H9 (cell line): ENCODE data around the gene RABEP1. TPM values are rescaled to one million over a fixed set of nuclear protein-coding genes. Genes with fewer than 3 reads are reported as not detected.
A peak's percentile ranks its signal among the peaks of the same experiment; 100 is the strongest.

ENCODE experiments used
- DNase-seq: peaks from one replicate; pipeline ENCODE4 v3.0.0-alpha.2; 2017
- H2AFZ ChIP-seq: one replicate; pipeline ENCODE4 v1.6.1; 2013; ENCODE audit warnings: mild to moderate bottlenecking, low read length, control low read depth, moderate library complexity
- H2AK5ac ChIP-seq: 2 replicates; pipeline ENCODE4 v1.6.1; 2013; ENCODE audit warnings: low read length, control low read depth, mixed read lengths; ENCODE audit not compliant: insufficient read length
- H2BK120ac ChIP-seq: one replicate; pipeline ENCODE4 v1.6.1; 2013; ENCODE audit warnings: low read depth, mild to moderate bottlenecking, low read length, control low read depth, inconsistent platforms; ENCODE audit not compliant: poor library complexity, severe bottlenecking
- H2BK12ac ChIP-seq: 2 replicates; pipeline ENCODE4 v1.6.1; 2013; ENCODE audit warnings: low read length, control low read depth, mixed read lengths, low read depth; ENCODE audit not compliant: insufficient read length
- H2BK15ac ChIP-seq: 2 replicates; pipeline ENCODE4 v1.6.1; 2013; ENCODE audit warnings: low read depth, low read length, control low read depth
- H2BK20ac ChIP-seq: one replicate; pipeline ENCODE4 v1.6.1; 2013; ENCODE audit warnings: low read depth, mild to moderate bottlenecking, low read length, control low read depth, inconsistent platforms; ENCODE audit not compliant: poor library complexity, severe bottlenecking
- H2BK5ac ChIP-seq: 2 replicates; pipeline ENCODE4 v1.6.1; 2013; ENCODE audit warnings: low read length, control low read depth, mixed read lengths; ENCODE audit not compliant: insufficient read length
- H3K14ac ChIP-seq: 2 replicates; pipeline ENCODE4 v1.6.1; 2013; ENCODE audit warnings: low read length, control low read depth; ENCODE audit not compliant: insufficient read depth
- H3K18ac ChIP-seq: 2 replicates; pipeline ENCODE4 v1.6.1; 2013; ENCODE audit warnings: low read depth, mild to moderate bottlenecking, mixed read lengths, low read length, control low read depth; ENCODE audit not compliant: insufficient read length
- H3K23ac ChIP-seq: 2 replicates; pipeline ENCODE4 v1.6.1; 2013; ENCODE audit warnings: low read length, control low read depth, mixed read lengths, low read depth; ENCODE audit not compliant: insufficient read length
- H3K23me2 ChIP-seq: 2 replicates; pipeline ENCODE4 v1.6.1; 2013; ENCODE audit warnings: low read depth, mild to moderate bottlenecking, mixed read lengths, low read length, control low read depth; ENCODE audit not compliant: insufficient read length, poor library complexity, severe bottlenecking
- H3K27ac ChIP-seq: 2 replicates; pipeline ENCODE4 v1.5.1; 2013; ENCODE audit warnings: low read length, control low read depth, mixed read lengths, low read depth; ENCODE audit not compliant: insufficient read length
- H3K27me3 ChIP-seq: 2 replicates; pipeline ENCODE4 v1.6.1; 2013; ENCODE audit warnings: low read length, control low read depth, inconsistent platforms; ENCODE audit not compliant: insufficient read depth
- H3K4ac ChIP-seq: 2 replicates; pipeline ENCODE4 v1.6.1; 2013; ENCODE audit warnings: low read depth, mild to moderate bottlenecking, control low read depth, inconsistent platforms, low read length, moderate library complexity
- H3K4me1 ChIP-seq: 2 replicates; pipeline ENCODE4 v1.6.1; 2013; ENCODE audit warnings: low read length, control low read depth, inconsistent platforms; ENCODE audit not compliant: insufficient read depth
- H3K4me2 ChIP-seq: 2 replicates; pipeline ENCODE4 v1.6.1; 2013; ENCODE audit warnings: low read length, control low read depth, mixed read lengths; ENCODE audit not compliant: insufficient read length, insufficient read depth
- H3K56ac ChIP-seq: 2 replicates; pipeline ENCODE4 v1.6.1; 2013; ENCODE audit warnings: low read depth, mild to moderate bottlenecking, mixed read lengths, low read length, control low read depth; ENCODE audit not compliant: insufficient read length
- H3K79me1 ChIP-seq: 2 replicates; pipeline ENCODE4 v1.6.1; 2013; ENCODE audit warnings: low read depth, mild to moderate bottlenecking, moderate library complexity, low read length, control low read depth, inconsistent platforms; ENCODE audit not compliant: insufficient read depth, poor library complexity, severe bottlenecking
- H3K79me2 ChIP-seq: 2 replicates; pipeline ENCODE4 v1.6.1; 2013; ENCODE audit warnings: low read length, control low read depth, inconsistent platforms; ENCODE audit not compliant: insufficient read depth
- H3K9ac ChIP-seq: 2 replicates; pipeline ENCODE4 v1.6.1; 2013; ENCODE audit warnings: low read length, control low read depth, mixed read lengths; ENCODE audit not compliant: insufficient read length; ENCODE audit errors: extremely low read depth
- H3K9me3 ChIP-seq: one replicate; pipeline ENCODE4 v1.6.1; 2013; ENCODE audit warnings: low read depth, low read length, inconsistent platforms; ENCODE audit not compliant: control insufficient read depth
- H3T11ph ChIP-seq: one replicate; pipeline ENCODE4 v1.6.1; 2013; ENCODE audit warnings: mild to moderate bottlenecking, low read length, control low read depth, inconsistent platforms
- H4K20me1 ChIP-seq: one replicate; pipeline ENCODE4 v1.6.1; 2013; ENCODE audit not compliant: control insufficient read depth, insufficient read length, insufficient read depth
- H4K5ac ChIP-seq: 2 replicates; pipeline ENCODE4 v1.6.1; 2013; ENCODE audit warnings: low read depth, mild to moderate bottlenecking, mixed read lengths, low read length, control low read depth; ENCODE audit not compliant: insufficient read length
- H4K8ac ChIP-seq: replicated peaks from 2 replicates; pipeline ENCODE4 v1.6.1; 2013; ENCODE audit warnings: low read length, control low read depth, mixed read lengths, low read depth; ENCODE audit not compliant: insufficient read length
- H4K91ac ChIP-seq: 2 replicates; pipeline ENCODE4 v1.6.1; 2013; ENCODE audit warnings: low read depth, mild to moderate bottlenecking, moderate library complexity, mixed read lengths, low read length, control low read depth; ENCODE audit not compliant: insufficient read length
- H3K27ac Mint-ChIP-seq, 3 experiments: 2 replicates in 2 of 3; 3 replicates in 1 of 3; pipeline ENCODE4 v1.8.0; 2020 to 2021; ENCODE audit warnings: mixed read lengths in 3 of 3, mild to moderate bottlenecking in 1 of 3, moderate library complexity in 1 of 3
- H3K27me3 Mint-ChIP-seq: 2 replicates; pipeline ENCODE4 v1.8.0; 2021; ENCODE audit warnings: low read depth, mild to moderate bottlenecking, moderate library complexity, mixed read lengths
- H3K36me3 Mint-ChIP-seq, 3 experiments: 2 replicates in 2 of 3; 3 replicates in 1 of 3; pipeline ENCODE4 v1.8.0; 2020 to 2021; ENCODE audit warnings: low read depth in 3 of 3, mixed read lengths in 3 of 3; ENCODE audit not compliant: insufficient read depth in 1 of 3
- H3K4me1 Mint-ChIP-seq, 2 experiments: 2 replicates each; pipeline ENCODE4 v1.8.0; 2020; ENCODE audit warnings: mixed read lengths in 2 of 2
- H3K4me3 Mint-ChIP-seq, 2 experiments: 2 replicates in 1 of 2; 3 replicates in 1 of 2; pipeline ENCODE4 v1.8.0; 2020 to 2021; ENCODE audit warnings: mild to moderate bottlenecking in 2 of 2, mixed read lengths in 2 of 2, moderate library complexity in 1 of 2
- H3K9me3 Mint-ChIP-seq, 2 experiments: 2 replicates in 1 of 2; 3 replicates in 1 of 2; pipeline ENCODE4 v1.8.0; 2020; ENCODE audit warnings: mild to moderate bottlenecking in 2 of 2, mixed read lengths in 2 of 2, moderate library complexity in 1 of 2
- CTCF ChIP-seq: fragments of 200-600 bp; sonication (generic); conservative IDR thresholded peaks from 3 replicates; pipeline ENCODE4 v1.8.0; 2021; ENCODE audit warnings: antibody characterized with exemption, mild to moderate bottlenecking
- WGBS: extraction: QIAGEN DNeasy Blood & Tissue Kit; methylation state at CpG from one replicate; pipeline ENCODE4 v1.1.7; 2013; ENCODE audit warnings: missing lambda C conversion rate, low lambda C conversion rate, mixed read lengths; ENCODE audit not compliant: insufficient read length; ENCODE audit errors: extremely low coverage; 5-methylcytosine and 5-hydroxymethylcytosine counted together
- total RNA-seq: library from RNA; stranded (reverse); gene quantifications from 2 replicates; pipeline ENCODE4 v1.2.1, GENCODE V29; 2021

The RABEP1 gene
- total RNA-seq, 1 experiment from 2014 or later: 46.9 TPM

- Histone ChIP-seq H2BK15ac (no peak overlapping the region), H3K23me2 (no peaks in the 10 kb centered on the region), H3K79me2 (no peaks in the 10 kb centered on the region), H3K23ac (no peak overlapping the region), H3K4ac (no peak overlapping the region), H3K18ac (no peak overlapping the region), H2AFZ (peak overlapping the region; percentile 24), H4K20me1 (no peaks in the 10 kb centered on the region), H4K5ac (no peak overlapping the region), H3K27ac (no peak overlapping the region), H3K27me3 (no peaks in the 10 kb centered on the region), H3K4me1 (no peaks in the 10 kb centered on the region), H3K9me3 (no peaks in the 10 kb centered on the region), H3K56ac (no peak overlapping the region), H2BK5ac (no peak overlapping the region), H3T11ph (no peak overlapping the region), H2AK5ac (no peak overlapping the region), H2BK12ac (no peak overlapping the region), H4K8ac (no peak overlapping the region), H3K14ac (no peak overlapping the region), H2BK20ac (no peak overlapping the region), H3K4me2 (no peak overlapping the region), H4K91ac (no peak overlapping the region), H2BK120ac (no peak overlapping the region), H3K9ac (no peak overlapping the region), H3K79me1 (no peaks in the 10 kb centered on the region)
- no peaks in the 10 kb centered on the region for H3K9me3 Mint-ChIP-seq
- peak; percentile 77 for DNase-seq
- no peaks in the 10 kb centered on the region for H3K27me3 Mint-ChIP-seq
- peak; percentile 70 for TF ChIP-seq CTCF
- no CpG with 5 or more reads among the region's 4 CpGs for WGBS
- H3K27ac Mint-ChIP-seq: no peak overlapping the region
- H3K4me1 Mint-ChIP-seq: peaks cover 7 to 9% of the 10 kb centered on the region in 2 experiments; a peak in 2 of 4 replicates
- no peaks in the 10 kb centered on the region for H3K36me3 Mint-ChIP-seq
- H3K4me3 Mint-ChIP-seq: no peak overlapping the region; a peak in 2 of 5 replicates
Observed at GRCh38 chr17:5249615-5250014, 32.5 kb upstream of the RABEP1 start.
